Measurements from ENCODE around the gene EMP3. TPM values are rescaled to one million over a fixed set of nuclear protein-coding genes. Genes with fewer than 3 reads are reported as not detected.
"Not testable (repeated sequence)": the region's sequence is repeated elsewhere in the genome, so short reads cannot be mapped to it uniquely, and the experiment has no call there.

EMP3 gene
- total RNA-seq, 2 experiments from 2014 or later, result 168 to 179 TPM

DNA sequence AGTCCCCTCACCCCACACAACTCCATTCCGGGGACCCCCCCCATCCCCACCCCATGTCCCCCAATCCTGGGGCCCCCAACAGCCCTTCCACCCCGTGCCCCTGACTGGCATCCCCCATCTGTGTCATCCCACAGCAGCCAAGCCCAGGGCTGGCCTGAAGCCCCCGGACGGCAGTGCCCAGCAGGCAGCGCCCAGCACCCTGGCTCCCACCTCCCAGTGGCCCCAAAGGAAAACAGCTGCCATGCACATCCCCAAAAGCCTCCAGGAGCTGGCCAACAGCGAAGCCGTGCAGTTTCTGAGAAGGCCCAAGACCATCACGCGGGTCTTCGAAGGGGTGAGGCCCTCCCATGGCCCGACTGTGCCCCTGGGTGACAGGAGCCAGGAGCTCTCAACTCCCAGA is 40.2 kb downstream of the EMP3 start:
- DNase-seq, result no peak
- Mint-ChIP-seq H3K9me3 (no peaks in the 10 kb centered on the region), H3K4me1 (ENCODE audit: low read depth) (peaks cover 14% of the 10 kb centered on the region), H3K36me3 (peaks cover 4% of the 10 kb centered on the region), H3K4me3 (no peak overlapping the region), H3K27me3 (no peaks in the 10 kb centered on the region), H3K27ac (no peak overlapping the region)
- ChIA-PET CTCF (interaction anchor here (0.6 to 1.2 kb wide), 2 partner anchors 26 to 1884 kb away, joined by 3 to 5 read pairs; partner anchors contain the start of gene KDELR1), POLR2A (no interaction called here)
- intact Hi-C loops (cut with micrococcal nuclease), result no loop called here

DNA sequence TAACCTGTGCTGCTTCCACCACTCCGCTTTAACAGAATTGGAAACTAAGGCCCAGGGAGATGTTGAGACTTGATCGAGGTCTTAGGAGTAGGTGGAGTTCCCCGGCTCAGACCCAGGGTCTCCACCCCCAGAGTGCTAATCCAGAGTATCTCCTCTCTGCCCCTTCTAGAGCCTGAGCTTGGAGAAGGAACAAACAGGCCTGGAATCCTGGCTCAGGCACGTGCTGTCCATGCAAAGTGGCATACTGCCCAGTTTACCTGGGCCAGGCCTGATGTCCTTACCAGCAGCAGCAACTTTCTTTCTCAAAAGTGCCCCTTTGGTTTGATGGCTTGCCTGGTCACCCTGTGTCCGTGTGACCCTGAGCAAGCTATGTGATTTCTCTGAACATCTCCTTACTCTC is 42.5 kb downstream of the EMP3 start:
- no peak for DNase-seq
- H3K4me1 Mint-ChIP-seq (ENCODE audit: low read depth), result peaks cover 10% of the 10 kb centered on the region
- intact Hi-C loops (cut with micrococcal nuclease), result no loop called here
- H3K36me3 Mint-ChIP-seq, result peaks cover 4% of the 10 kb centered on the region
- POLR2A ChIA-PET, result interaction anchor here (0.5 kb wide), 1 partner anchor 101 kb away, joined by 3 read pairs; no protein-coding TSS in a partner anchor
- H3K27ac Mint-ChIP-seq, result peak overlapping the region; percentile 0
- H3K9me3 Mint-ChIP-seq, result no peaks in the 10 kb centered on the region
- CTCF ChIA-PET, result interaction anchor here (0.7 kb wide), 1 partner anchor 23 kb away, joined by 3 read pairs; the partner anchor contains the start of gene KDELR1
- H3K4me3 Mint-ChIP-seq, result no peak overlapping the region
- H3K27me3 Mint-ChIP-seq, result no peaks in the 10 kb centered on the region

DNA sequence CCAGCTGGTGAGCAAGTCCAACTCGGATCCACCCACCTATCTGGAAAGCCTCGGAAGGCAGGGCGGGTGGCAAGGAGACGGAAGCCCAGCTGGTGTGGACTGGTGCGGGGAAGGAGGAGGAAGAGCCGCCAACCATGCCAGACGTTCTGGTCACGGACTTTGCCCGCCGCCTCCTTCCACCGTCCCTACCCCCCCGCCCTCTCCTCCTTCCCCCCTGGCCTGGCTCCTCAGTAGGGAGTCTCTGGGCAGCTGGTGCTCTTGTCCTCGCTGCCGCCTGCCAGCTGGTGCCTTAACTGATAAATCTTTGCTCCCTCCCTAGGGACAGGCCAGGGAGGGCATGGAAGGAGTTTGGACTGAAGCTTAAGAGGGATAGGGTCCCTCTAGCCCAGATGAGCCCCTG is 43.6 kb downstream of the EMP3 start:
- Mint-ChIP-seq H3K27me3 (no peaks in the 10 kb centered on the region), H3K4me3 (no peak overlapping the region), H3K27ac (no peak overlapping the region), H3K9me3 (no peaks in the 10 kb centered on the region), H3K36me3 (peaks cover 1% of the 10 kb centered on the region), H3K4me1 (ENCODE audit: low read depth) (peaks cover 9% of the 10 kb centered on the region)
- DNase-seq, result no peak
- intact Hi-C loops (cut with micrococcal nuclease), result no loop called here
- ChIA-PET CTCF (no interaction called here), POLR2A (no interaction called here)

DNA sequence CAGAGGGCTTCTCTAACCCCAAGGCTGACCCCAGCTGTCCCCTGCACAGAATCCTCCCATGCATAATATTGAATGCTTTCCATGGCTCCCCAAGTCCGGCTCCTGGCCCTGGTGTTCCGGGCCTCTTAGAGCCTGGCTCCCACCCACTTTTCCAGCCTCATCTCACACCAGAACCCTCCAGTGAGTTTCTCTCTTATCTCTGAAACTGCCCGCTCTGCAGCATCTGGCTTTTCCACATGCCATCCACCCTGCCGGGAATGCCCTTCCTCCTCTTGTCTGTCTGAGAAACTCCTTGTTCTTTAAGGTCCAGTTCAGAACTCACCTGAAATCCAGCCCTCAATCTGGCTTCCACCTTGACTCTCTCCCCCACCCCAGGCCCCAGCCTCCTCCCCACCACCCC is 45.6 kb downstream of the EMP3 start:
- ChIA-PET CTCF (interaction anchor here (1.2 kb wide), 1 partner anchor 20 kb away, joined by 5 read pairs; the partner anchor contains the start of gene KDELR1), POLR2A (no interaction called here)
- Mint-ChIP-seq H3K4me3 (no peak overlapping the region), H3K4me1 (ENCODE audit: low read depth) (no peaks in the 10 kb centered on the region), H3K36me3 (no peaks in the 10 kb centered on the region), H3K27ac (no peak overlapping the region), H3K27me3 (no peaks in the 10 kb centered on the region), H3K9me3 (no peaks in the 10 kb centered on the region)
- no peak for DNase-seq
- intact Hi-C loops (cut with micrococcal nuclease), result no loop called here

DNA sequence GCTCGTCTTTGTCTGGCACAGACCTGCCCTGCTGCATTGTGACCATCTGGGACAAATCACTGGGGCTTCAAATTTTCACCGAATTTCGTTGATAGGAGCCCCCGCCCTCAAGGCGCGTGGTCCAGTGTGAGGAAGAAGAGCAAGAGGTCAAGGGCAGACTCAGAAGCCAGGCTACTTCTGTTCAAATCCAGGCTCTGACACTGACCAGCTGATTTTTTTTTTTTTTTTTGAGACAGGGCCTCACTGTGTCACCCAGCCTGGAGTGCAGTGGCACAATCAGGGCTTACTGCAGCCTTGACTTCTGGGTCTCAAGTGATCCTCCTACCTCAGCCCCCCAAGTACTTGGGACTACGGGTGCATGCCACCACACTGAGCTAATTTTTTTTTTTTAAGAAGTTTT is 46.0 kb downstream of the EMP3 start:
- Mint-ChIP-seq H3K27ac (no peak overlapping the region), H3K4me1 (ENCODE audit: low read depth) (no peaks in the 10 kb centered on the region), H3K4me3 (no peak overlapping the region), H3K36me3 (no peaks in the 10 kb centered on the region), H3K27me3 (no peaks in the 10 kb centered on the region), H3K9me3 (no peaks in the 10 kb centered on the region)
- intact Hi-C loops (cut with micrococcal nuclease), result no loop called here
- ChIA-PET CTCF (interaction anchor here (1.2 kb wide), 1 partner anchor 20 kb away, joined by 5 read pairs; the partner anchor contains the start of gene KDELR1), POLR2A (no interaction called here)
- no peak for DNase-seq

DNA sequence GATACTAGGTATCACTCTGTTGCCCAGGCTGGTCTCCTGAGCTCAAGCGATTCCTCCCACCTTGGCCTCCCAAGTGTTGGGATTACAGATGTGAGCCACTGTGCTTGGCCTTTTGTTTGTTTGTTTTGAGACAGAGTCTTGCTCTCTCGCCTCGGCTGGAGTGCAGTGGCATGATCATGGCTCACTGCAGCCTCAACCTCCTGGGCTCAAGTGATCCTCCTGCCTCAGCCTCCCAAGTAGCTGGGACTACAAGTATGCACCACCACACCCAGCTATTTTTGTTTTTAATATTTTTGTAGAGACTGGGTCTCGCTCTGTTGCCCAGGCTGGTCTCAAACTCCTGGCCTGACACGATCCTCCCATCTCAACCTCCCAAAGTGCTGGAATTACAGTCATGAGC is 46.4 kb downstream of the EMP3 start:
- H3K27me3 Mint-ChIP-seq, POLR2A ChIA-PET: not testable (repeated sequence)

DNA sequence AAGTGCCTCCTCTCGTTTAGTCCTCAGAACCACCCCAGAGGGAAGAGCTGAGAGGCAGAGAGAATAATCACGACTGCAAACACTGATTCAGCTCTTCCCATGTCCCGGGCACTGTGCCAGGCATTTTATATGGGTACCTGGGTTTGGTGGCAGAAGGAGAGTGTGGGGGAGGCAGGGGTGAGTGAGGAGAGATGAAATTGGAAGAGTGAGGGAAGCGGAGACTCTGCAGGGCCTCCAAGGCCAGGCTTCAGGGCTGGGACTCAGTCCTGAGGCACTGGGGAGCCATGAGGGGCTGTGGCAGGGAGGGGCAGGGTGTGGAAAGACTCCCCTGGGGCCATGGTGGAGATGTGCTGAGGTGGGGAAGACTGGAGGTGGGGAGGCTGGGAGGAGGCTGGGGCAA is 47.6 kb downstream of the EMP3 start:
- Mint-ChIP-seq H3K9me3 (no peaks in the 10 kb centered on the region), H3K4me1 (ENCODE audit: low read depth) (no peaks in the 10 kb centered on the region), H3K27me3 (no peaks in the 10 kb centered on the region), H3K27ac (no peak overlapping the region), H3K36me3 (no peaks in the 10 kb centered on the region), H3K4me3 (no peak overlapping the region)
- POLR2A ChIA-PET, result no interaction called here
- intact Hi-C loops (cut with micrococcal nuclease), result no loop called here
- no peak for DNase-seq
- CTCF ChIA-PET, result interaction anchor here (0.8 kb wide), 1 partner anchor 19 kb away, joined by 3 read pairs; the partner anchor contains the start of gene KDELR1

More for the DNA sequence above, 46.4 kb downstream of the EMP3 start:
- H3K36me3 Mint-ChIP-seq; DNase-seq; H3K4me1 Mint-ChIP-seq (ENCODE audit: low read depth); H3K4me3 Mint-ChIP-seq; H3K27ac Mint-ChIP-seq; H3K9me3 Mint-ChIP-seq; intact Hi-C loops (cut with micrococcal nuclease): not testable (repeated sequence)
- CTCF ChIA-PET, result interaction anchor here (1.2 kb wide), 1 partner anchor 19 kb away, joined by 5 read pairs; the partner anchor contains the start of gene KDELR1

DNA sequence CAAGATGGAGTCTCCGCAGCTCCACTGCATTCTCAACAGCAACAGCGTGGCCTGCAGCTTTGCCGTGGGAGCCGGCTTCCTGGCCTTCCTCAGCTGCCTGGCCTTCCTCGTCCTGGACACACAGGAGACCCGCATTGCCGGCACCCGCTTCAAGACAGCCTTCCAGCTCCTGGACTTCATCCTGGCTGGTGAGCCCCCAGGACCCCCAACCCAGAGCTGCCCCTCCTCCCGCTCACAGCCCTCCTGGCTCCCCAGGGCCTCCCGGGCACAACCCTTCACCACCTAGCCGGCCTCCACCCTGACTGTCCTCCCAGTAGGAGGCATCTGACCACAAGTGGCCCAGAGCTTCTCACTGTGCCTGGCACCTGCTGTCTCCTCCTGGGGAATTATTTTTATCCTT is 48.2 kb downstream of the EMP3 start:
- H3K36me3 Mint-ChIP-seq, result no peaks in the 10 kb centered on the region
- no peak overlapping the region for H3K4me3 Mint-ChIP-seq
- H3K27me3 Mint-ChIP-seq, result no peaks in the 10 kb centered on the region
- no peaks in the 10 kb centered on the region for H3K4me1 Mint-ChIP-seq (ENCODE audit: low read depth)
- intact Hi-C loops (cut with micrococcal nuclease), result no loop called here
- no peak overlapping the region for H3K27ac Mint-ChIP-seq
- DNase-seq, result no peak
- ChIA-PET CTCF (no interaction called here), POLR2A (interaction anchor here (1.1 kb wide), 1 partner anchor 11 kb away, joined by 3 read pairs; no protein-coding TSS in a partner anchor)
- no peaks in the 10 kb centered on the region for H3K9me3 Mint-ChIP-seq

DNA sequence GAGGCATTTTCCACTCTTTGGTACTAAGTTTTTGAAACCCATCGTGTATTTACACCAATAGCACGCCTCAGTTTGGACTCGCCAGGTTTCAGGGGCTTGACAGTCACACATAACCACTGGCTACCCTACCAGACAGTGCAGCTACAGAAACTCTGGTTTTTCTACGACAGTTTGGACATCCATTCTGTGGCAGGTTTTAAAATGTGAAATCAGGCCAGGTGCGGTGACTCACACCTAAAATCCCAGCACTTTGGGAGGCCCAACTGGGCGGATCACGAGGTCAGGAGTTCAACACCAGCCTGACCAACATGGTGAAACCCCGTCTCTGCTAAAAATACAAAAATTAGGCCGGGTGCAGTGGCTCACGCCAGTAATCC is 52.8 kb downstream of the EMP3 start:
- Mint-ChIP-seq H3K27me3 (no peaks in the 10 kb centered on the region), H3K4me3 (no peak overlapping the region), H3K9me3 (no peaks in the 10 kb centered on the region), H3K36me3 (peaks cover 13% of the 10 kb centered on the region), H3K4me1 (ENCODE audit: low read depth) (no peaks in the 10 kb centered on the region), H3K27ac (no peak overlapping the region)
- intact Hi-C loops (cut with micrococcal nuclease), result no loop called here
- POLR2A ChIA-PET, result no interaction called here
- no peak for DNase-seq
- CTCF ChIA-PET, result no interaction called here

DNA sequence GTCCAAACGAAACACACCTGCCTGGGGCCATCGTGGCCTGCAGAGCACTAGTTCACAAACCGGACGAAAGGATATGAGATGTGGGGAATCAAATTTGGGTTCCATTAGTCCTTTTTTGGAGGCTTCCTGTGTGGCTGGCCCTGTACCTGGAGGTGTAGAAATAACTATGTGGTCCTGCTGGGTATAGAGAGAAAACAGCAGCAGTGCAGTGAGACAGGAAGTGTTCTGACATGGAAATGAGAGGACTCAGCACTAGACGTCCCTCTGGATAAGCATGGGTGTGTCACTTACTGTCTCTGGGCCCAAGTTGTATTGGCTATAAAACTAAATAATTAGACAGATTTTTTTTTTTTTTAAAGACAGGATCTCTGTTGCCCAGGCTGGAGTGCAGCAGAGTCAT is 53.7 kb downstream of the EMP3 start:
- Mint-ChIP-seq H3K4me3 (no peak overlapping the region), H3K9me3 (no peaks in the 10 kb centered on the region), H3K36me3 (peaks cover 18% of the 10 kb centered on the region), H3K27ac (no peak overlapping the region), H3K4me1 (ENCODE audit: low read depth) (no peaks in the 10 kb centered on the region), H3K27me3 (no peaks in the 10 kb centered on the region)
- no peak for DNase-seq
- intact Hi-C loops (cut with micrococcal nuclease), result no loop called here
- POLR2A ChIA-PET, result no interaction called here
- CTCF ChIA-PET, result interaction anchor here (0.7 kb wide), 1 partner anchor 23 kb away, joined by 3 read pairs; no protein-coding TSS in a partner anchor

Other genes starting within 250 kb of the EMP3 start
- gene PLA2G4C, start 214.7 kb upstream of the EMP3 start, total RNA-seq, result 10 to 100 TPM; 12.4 to 13.3 TPM
- gene LIG1, start 155.2 kb upstream of the EMP3 start, total RNA-seq, result 100 to 1,000 TPM; 174 TPM
- 1 to 10 TPM; 7.4 to 8.0 TPM for gene ZSWIM9, start 154.9 kb upstream of the EMP3 start, total RNA-seq
- 100 to 1,000 TPM; 152 TPM for gene CARD8, start 69.6 kb upstream of the EMP3 start, total RNA-seq
- gene ZNF114, start 55.5 kb upstream of the EMP3 start, total RNA-seq, result under 1 TPM; 0.29 to 0.31 TPM
- gene TMEM143, start 38.4 kb downstream of the EMP3 start, total RNA-seq, result 10 to 100 TPM; 17.1 to 17.9 TPM
- gene SYNGR4, start 38.8 kb downstream of the EMP3 start, total RNA-seq, result under 1 TPM in 1 of 2 experiments, not detected in 1; 0.21 TPM
- gene KDELR1, start 66.0 kb downstream of the EMP3 start, total RNA-seq, result 10 to 100 TPM; 82.9 to 88.1 TPM
- under 1 TPM; 0.07 TPM for gene GRIN2D, start 68.1 kb downstream of the EMP3 start, total RNA-seq
- gene GRWD1, start 120.4 kb downstream of the EMP3 start, total RNA-seq, result 10 to 100 TPM; 38.8 to 45.3 TPM
- 1 to 10 TPM; 1.2 TPM for gene KCNJ14, start 130.0 kb downstream of the EMP3 start, total RNA-seq
- gene CYTH2, start 143.8 kb downstream of the EMP3 start, total RNA-seq, result 10 to 100 TPM; 31.5 to 33.6 TPM
- 1 to 10 TPM; 3.6 to 3.8 TPM for gene LMTK3, start 186.3 kb downstream of the EMP3 start, total RNA-seq
- gene SULT2B1, start 226.6 kb downstream of the EMP3 start, total RNA-seq, result not detected